Activated naive CD4-positive, alpha-beta T cell treated with anti-CD3 and anti-CD28 coated beads, Interleukin-2, amount 10 ng/mL, durations not matched to agents 7 days and 5 days (primary cell): Measurements from ENCODE around the gene USB1.

Source experiments
- CTCF ChIA-PET: fragments of 350-600 bp; sonication (Branson Sonifier 250); formaldehyde crosslinking; loops from one replicate; lab custom pipeline; 2021; ENCODE audit warnings: antibody characterized with exemption; lab: Charles Lee
- DNase-seq: peaks from one replicate; pipeline ENCODE4 v3.0.0-alpha.2; 2020
- H3K27ac Mint-ChIP-seq: one replicate; pipeline ENCODE4 v1.8.0; 2021; ENCODE audit warnings: mild to moderate bottlenecking, moderate library complexity, mixed read lengths
- H3K27me3 Mint-ChIP-seq: one replicate; pipeline ENCODE4 v1.8.0; 2021; ENCODE audit warnings: mild to moderate bottlenecking, mixed read lengths
- H3K36me3 Mint-ChIP-seq: one replicate; pipeline ENCODE4 v1.8.0; 2021; ENCODE audit warnings: mixed read lengths
- H3K4me1 Mint-ChIP-seq: one replicate; pipeline ENCODE4 v1.8.0; 2021; ENCODE audit warnings: mixed read lengths
- H3K4me3 Mint-ChIP-seq: one replicate; pipeline ENCODE4 v1.8.0; 2021; ENCODE audit warnings: mild to moderate bottlenecking, moderate library complexity, mixed read lengths
- H3K9me3 Mint-ChIP-seq: one replicate; pipeline ENCODE4 v1.8.0; 2021; ENCODE audit warnings: mixed read lengths

USB1 gene

GRCh38 chr16:58043571-58044155, 42.5 kb downstream of the USB1 start:
- no peaks in the 10 kb centered on the region for H3K36me3 Mint-ChIP-seq
- H3K9me3 Mint-ChIP-seq, result no peaks in the 10 kb centered on the region
- no peak overlapping the region for H3K4me3 Mint-ChIP-seq
- H3K4me1 Mint-ChIP-seq, result no peaks in the 10 kb centered on the region
- no peak overlapping the region for H3K27ac Mint-ChIP-seq
- no peaks in the 10 kb centered on the region for H3K27me3 Mint-ChIP-seq
- CTCF ChIA-PET, result no interaction called here
- DNase-seq, result no peak

GRCh38 chr16:58044266-58045019, 43.2 kb downstream of the USB1 start:
- CTCF ChIA-PET, result no interaction called here
- H3K4me1 Mint-ChIP-seq, result no peaks in the 10 kb centered on the region
- no peaks in the 10 kb centered on the region for H3K9me3 Mint-ChIP-seq
- H3K36me3 Mint-ChIP-seq, result no peaks in the 10 kb centered on the region
- H3K27ac Mint-ChIP-seq, result no peak overlapping the region
- no peak for DNase-seq
- H3K27me3 Mint-ChIP-seq, result no peaks in the 10 kb centered on the region
- no peak overlapping the region for H3K4me3 Mint-ChIP-seq

- DNase-seq, result no peak
- Mint-ChIP-seq H3K36me3 (no peaks in the 10 kb centered on the region), H3K4me1 (no peaks in the 10 kb centered on the region), H3K9me3 (no peaks in the 10 kb centered on the region), H3K27me3 (no peaks in the 10 kb centered on the region), H3K27ac (no peak overlapping the region), H3K4me3 (no peak overlapping the region)
- CTCF ChIA-PET, result no interaction called here
Measured at GRCh38 chr16:58045096-58045495, 43.9 kb downstream of the USB1 start.

GRCh38 chr16:58046054-58046881, 45.1 kb downstream of the USB1 start:
- Mint-ChIP-seq H3K36me3 (no peaks in the 10 kb centered on the region), H3K27ac (no peak overlapping the region), H3K9me3 (no peaks in the 10 kb centered on the region), H3K4me1 (no peaks in the 10 kb centered on the region), H3K4me3 (no peak overlapping the region), H3K27me3 (no peaks in the 10 kb centered on the region)
- no peak for DNase-seq
- CTCF ChIA-PET, result no interaction called here

- Mint-ChIP-seq H3K4me1 (no peaks in the 10 kb centered on the region), H3K27me3 (no peaks in the 10 kb centered on the region), H3K27ac (no peak overlapping the region), H3K4me3 (no peak overlapping the region), H3K9me3 (no peaks in the 10 kb centered on the region), H3K36me3 (no peaks in the 10 kb centered on the region)
- CTCF ChIA-PET, result no interaction called here
- DNase-seq, result no peak
Measured at GRCh38 chr16:58046936-58047335, 45.7 kb downstream of the USB1 start.

GRCh38 chr16:58047557-58048348, 46.5 kb downstream of the USB1 start:
- no peaks in the 10 kb centered on the region for H3K36me3 Mint-ChIP-seq
- DNase-seq, result no peak
- no peaks in the 10 kb centered on the region for H3K4me1 Mint-ChIP-seq
- H3K27ac Mint-ChIP-seq, result no peak overlapping the region
- CTCF ChIA-PET, result no interaction called here
- H3K4me3 Mint-ChIP-seq, result no peak overlapping the region
- H3K27me3 Mint-ChIP-seq, result no peaks in the 10 kb centered on the region
- no peaks in the 10 kb centered on the region for H3K9me3 Mint-ChIP-seq

GRCh38 chr16:58048494-58049231, 47.5 kb downstream of the USB1 start:
- H3K4me1 Mint-ChIP-seq, result no peaks in the 10 kb centered on the region
- DNase-seq, result no peak
- no peaks in the 10 kb centered on the region for H3K9me3 Mint-ChIP-seq
- H3K27me3 Mint-ChIP-seq, result no peaks in the 10 kb centered on the region
- H3K36me3 Mint-ChIP-seq, result no peaks in the 10 kb centered on the region
- no peak overlapping the region for H3K4me3 Mint-ChIP-seq
- CTCF ChIA-PET, result no interaction called here
- H3K27ac Mint-ChIP-seq, result no peak overlapping the region

- CTCF ChIA-PET, result no interaction called here
- H3K9me3 Mint-ChIP-seq, result no peaks in the 10 kb centered on the region
Measured at GRCh38 chr16:58049232-58050185, 48.3 kb downstream of the USB1 start.

GRCh38 chr16:58051296-58051695, 50.1 kb downstream of the USB1 start:
- Mint-ChIP-seq H3K4me1 (no peaks in the 10 kb centered on the region), H3K36me3 (no peaks in the 10 kb centered on the region), H3K4me3 (no peak overlapping the region), H3K27ac (no peak overlapping the region), H3K9me3 (no peaks in the 10 kb centered on the region), H3K27me3 (no peaks in the 10 kb centered on the region)
- DNase-seq, result no peak
- CTCF ChIA-PET, result no interaction called here

More at GRCh38 chr16:58049232-58050185, 48.3 kb downstream of the USB1 start:
- Mint-ChIP-seq H3K36me3 (no peaks in the 10 kb centered on the region), H3K4me3 (no peak overlapping the region), H3K27me3 (no peaks in the 10 kb centered on the region), H3K4me1 (no peaks in the 10 kb centered on the region), H3K27ac (no peak overlapping the region)
- no peak for DNase-seq

DNA sequence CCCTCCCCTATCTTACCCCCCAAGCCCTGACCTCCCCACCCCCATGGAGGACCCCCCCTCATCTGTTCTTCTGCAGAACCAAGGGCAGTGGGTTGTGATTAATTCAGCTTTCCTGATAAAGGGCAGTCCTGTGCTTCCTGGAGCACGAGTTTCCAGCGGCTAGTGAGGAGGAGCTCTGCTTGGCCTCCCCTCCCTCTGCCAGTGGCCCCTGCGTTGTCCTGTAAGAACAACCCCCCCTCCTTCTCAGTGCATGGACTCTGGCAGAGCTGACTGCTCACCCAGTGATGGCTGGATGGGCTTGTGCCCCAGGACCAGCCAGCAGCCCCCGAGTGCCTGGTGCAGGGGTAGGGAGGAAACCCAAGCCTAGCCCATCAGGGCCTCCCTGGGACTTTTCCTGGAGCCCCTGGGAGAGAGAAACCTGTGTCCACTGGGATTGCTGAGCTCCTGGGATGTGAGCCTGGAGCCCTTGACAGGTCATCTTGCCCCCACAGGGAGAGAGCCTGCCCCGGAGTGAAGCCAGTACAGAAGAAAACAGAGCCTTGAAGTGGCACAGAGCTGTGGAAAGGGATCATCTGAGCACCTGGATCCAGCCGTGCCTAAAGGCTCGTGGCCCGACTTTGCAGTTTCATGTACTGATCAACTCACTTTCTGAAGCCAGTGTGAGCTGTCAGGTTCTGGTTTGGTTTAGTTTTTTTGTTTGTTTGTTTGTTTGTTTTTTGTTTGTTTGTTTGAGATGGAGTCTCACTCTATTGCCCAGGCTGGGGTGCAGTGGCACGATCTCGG, 50.8 kb downstream of the USB1 start:
- Mint-ChIP-seq H3K27me3 (no peaks in the 10 kb centered on the region), H3K9me3 (no peaks in the 10 kb centered on the region), H3K4me1 (no peaks in the 10 kb centered on the region), H3K27ac (no peak overlapping the region), H3K4me3 (no peak overlapping the region), H3K36me3 (no peaks in the 10 kb centered on the region)
- CTCF ChIA-PET, result no interaction called here
- no peak for DNase-seq

GRCh38 chr16:58053682-58054005, 52.4 kb downstream of the USB1 start:
- H3K4me1 Mint-ChIP-seq, result no peaks in the 10 kb centered on the region
- CTCF ChIA-PET, result no interaction called here
- H3K27ac Mint-ChIP-seq, result no peak overlapping the region
- H3K9me3 Mint-ChIP-seq, result no peaks in the 10 kb centered on the region
- H3K36me3 Mint-ChIP-seq, result no peaks in the 10 kb centered on the region
- no peaks in the 10 kb centered on the region for H3K27me3 Mint-ChIP-seq
- no peak for DNase-seq
- no peak overlapping the region for H3K4me3 Mint-ChIP-seq

- H3K27me3 Mint-ChIP-seq, result no peaks in the 10 kb centered on the region
- DNase-seq, result no peak
- H3K4me3 Mint-ChIP-seq, result no peak overlapping the region
- no peaks in the 10 kb centered on the region for H3K4me1 Mint-ChIP-seq
- H3K36me3 Mint-ChIP-seq, result no peaks in the 10 kb centered on the region
- H3K27ac Mint-ChIP-seq, result no peak overlapping the region
- no peaks in the 10 kb centered on the region for H3K9me3 Mint-ChIP-seq
- CTCF ChIA-PET, result no interaction called here
Measured at GRCh38 chr16:58054289-58054688, 53.1 kb downstream of the USB1 start.
